Measurements from ENCODE around the gene WNT3A. TPM values are rescaled to one million over a fixed set of nuclear protein-coding genes. Genes with fewer than 3 reads are reported as not detected.

Gene WNT3A
- total RNA-seq, 6 donors from 2014 or later, result 1.0 to 19.6 (median 6.4) TPM

GRCh38 chr1:228038387-228039005 is 31.7 kb downstream of the WNT3A start:
- H3K27me3 ChIP-seq, result peaks cover 0 to 13% (median 7%) of the 10 kb centered on the region in 4 donors
- peaks cover 3 to 13% (median 10%) of the 10 kb centered on the region in 4 donors for H3K4me1 ChIP-seq
- DNase-seq (no peak), ATAC-seq (ENCODE audit: low FRiP score in 2 of 2) (no peak)
- WGBS, 2 donors, result 88 to 91% methylated on average over 5 to 11 of the region's 11 CpGs
- H3K36me3 ChIP-seq, result no peaks in the 10 kb centered on the region
- no peak overlapping the region for H3K27ac ChIP-seq
- H3K9me3 ChIP-seq, result peaks cover 0 to 2% (median 0%) of the 10 kb centered on the region in 4 donors
- H3K4me3 ChIP-seq, result no peak overlapping the region
- TF ChIP-seq POLR2AphosphoS5 (IDR thresholded peaks at IDR 0.05) (no peak), EP300 (IDR thresholded peaks at IDR 0.05) (no peak), CTCF (IDR thresholded peaks at IDR 0.05) (no peak), POLR2A (IDR thresholded peaks at IDR 0.05) (no peak)

- Histone ChIP-seq H3K36me3 (no peaks in the 10 kb centered on the region), H3K9me3 (no peaks in the 10 kb centered on the region), H3K4me1 (peaks cover 3 to 13% (median 11%) of the 10 kb centered on the region in 4 donors), H3K4me3 (no peak overlapping the region), H3K27ac (no peak overlapping the region), H3K27me3 (peaks cover 0 to 13% (median 7%) of the 10 kb centered on the region in 4 donors)
- peak in 1 of 2 donors; percentile 44 for DNase-seq
- no peak for ATAC-seq (ENCODE audit: low FRiP score in 2 of 2)
- 56 to 73% methylated on average over 4 to 8 of the region's 8 CpGs for WGBS, 2 donors
- TF ChIP-seq POLR2AphosphoS5 (IDR thresholded peaks at IDR 0.05) (no peak), EP300 (IDR thresholded peaks at IDR 0.05) (no peak), POLR2A (IDR thresholded peaks at IDR 0.05) (no peak), CTCF (IDR thresholded peaks at IDR 0.05) (no peak)
Measured at GRCh38 chr1:228039006-228039903, 32.5 kb downstream of the WNT3A start.

GRCh38 chr1:228039986-228040385 is 33.2 kb downstream of the WNT3A start:
- no peak overlapping the region for H3K4me3 ChIP-seq
- H3K36me3 ChIP-seq, result no peaks in the 10 kb centered on the region
- TF ChIP-seq CTCF (IDR thresholded peaks at IDR 0.05) (no peak), POLR2A (IDR thresholded peaks at IDR 0.05) (no peak), EP300 (IDR thresholded peaks at IDR 0.05) (no peak)
- peaks cover 0 to 13% (median 7%) of the 10 kb centered on the region in 4 donors for H3K27me3 ChIP-seq
- H3K27ac ChIP-seq, result no peak overlapping the region
- no peak for DNase-seq
- no peak for ATAC-seq (ENCODE audit: low FRiP score in 2 of 2)
- 79% methylated on average over 3 of the region's 3 CpGs; no CpG with 5 or more reads in 1 of the 2 donors for WGBS, 2 donors
- H3K9me3 ChIP-seq, result no peaks in the 10 kb centered on the region
- peaks cover 3 to 18% (median 14%) of the 10 kb centered on the region in 4 donors for H3K4me1 ChIP-seq

- H3K27me3 ChIP-seq, result peaks cover 0 to 13% (median 7%) of the 10 kb centered on the region in 4 donors
- H3K4me3 ChIP-seq, result no peak overlapping the region
- no peaks in the 10 kb centered on the region for H3K9me3 ChIP-seq
- ATAC-seq (ENCODE audit: low FRiP score in 2 of 2) (no peak), DNase-seq (no peak)
- peaks cover 3 to 30% (median 17%) of the 10 kb centered on the region in 4 donors for H3K4me1 ChIP-seq
- 76 to 85% methylated on average over 2 of the region's 2 CpGs for WGBS, 2 donors
- no peak overlapping the region for H3K27ac ChIP-seq
- H3K36me3 ChIP-seq, result no peaks in the 10 kb centered on the region
- TF ChIP-seq CTCF (IDR thresholded peaks at IDR 0.05) (no peak), EP300 (IDR thresholded peaks at IDR 0.05) (no peak), POLR2AphosphoS5 (IDR thresholded peaks at IDR 0.05) (no peak), POLR2A (IDR thresholded peaks at IDR 0.05) (no peak)
Measured at GRCh38 chr1:228041316-228041715, 34.5 kb downstream of the WNT3A start.

Data from upper lobe of left lung (tissue), 6 donors.